Right lobe of liver (tissue), 4 donors: ENCODE data around the gene SH3GLB1.

ENCODE experiments used
- CTCF ChIP-seq, 4 donors: fragments of 200-600 bp in 3 of 4; fragments of 450-650 bp in 1 of 4; IDR thresholded peaks; one replicate each; pipeline versions ENCODE4 v1.5.1 to v1.8.0; 2016 to 2022; ENCODE audit warnings: antibody characterized with exemption in 4 of 4, mild to moderate bottlenecking in 2 of 4
- POLR2A ChIP-seq: fragments of 450-650 bp; IDR thresholded peaks from one replicate; pipeline ENCODE4 v1.6.1; 2017; ENCODE audit warnings: antibody characterized with exemption, mild to moderate bottlenecking
- donor health status: DM: no; HTN: no; CAD: no.
- donor health status: DM: no; HTN: no; CAD: no.
- donor health status: DM: no; HTN: yes; CAD: no.

DNA sequence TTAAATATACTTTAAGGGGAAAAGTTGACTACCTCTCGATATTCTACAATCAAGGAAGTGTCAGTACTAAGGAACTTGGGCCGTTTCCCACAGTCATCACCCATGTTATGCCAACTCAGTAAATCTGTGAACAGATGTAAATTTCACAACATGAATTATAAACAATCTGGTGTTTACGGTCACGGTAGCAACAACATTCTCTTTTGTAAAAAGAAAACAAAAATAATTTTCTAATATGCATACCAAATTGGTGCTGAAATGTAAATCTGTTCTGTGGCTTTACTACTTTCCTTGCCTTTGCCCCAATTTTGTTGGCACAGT, 1.2 kb downstream of the SH3GLB1 start:
- TF ChIP-seq CTCF (IDR thresholded peaks at IDR 0.05) (no peak), POLR2A (no peak)
